ENCODE results near the gene RAPGEF6.

The RAPGEF6 gene

GRCh38 chr5:131644370-131644769 is 9.3 kb upstream of the RAPGEF6 start (continued):
- TF ChIP-seq ZNF843 (tag by site-specific recombination; IDR thresholded peaks at IDR 0.05): no peak

GRCh38 chr5:131641494-131641893 is 6.5 kb upstream of the RAPGEF6 start:
- ChIA-PET POLR2A (no interaction called here), CTCF (no interaction called here)
- H3K4me1 ChIP-seq (ENCODE audit: control insufficient read depth, insufficient read depth, low read length): no peaks in the 10 kb centered on the region
- H3K27ac ChIP-seq (ENCODE audit: extremely low read depth, low read depth, low read length): no peak overlapping the region
- no peak for TF ChIP-seq ZSCAN16 (tag by site-specific recombination; IDR thresholded peaks at IDR 0.05)
- TF ChIP-seq ZNF248 (tag by site-specific recombination; IDR thresholded peaks at IDR 0.05): no peak
- no peak for TF ChIP-seq ZBTB17 (tag by site-specific recombination; IDR thresholded peaks at IDR 0.05)
- no peak for TF ChIP-seq ZNF121 (tag by site-specific recombination; IDR thresholded peaks at IDR 0.05)
- no peak for TF ChIP-seq ZNF670 (tag by site-specific recombination; IDR thresholded peaks at IDR 0.05; ENCODE audit: low read depth)
- no peak for TF ChIP-seq ZNF510 (tag by site-specific recombination; IDR thresholded peaks at IDR 0.05; ENCODE audit: insufficient replicate concordance)
- TF ChIP-seq PRDM6 (tag by site-specific recombination; IDR thresholded peaks at IDR 0.05): no peak
- no peak for TF ChIP-seq MEIS1 (CRISPR knock-in tag; IDR thresholded peaks at IDR 0.05; ENCODE audit: borderline replicate concordance)
- TF ChIP-seq ZNF292 (tag by site-specific recombination; IDR thresholded peaks at IDR 0.05; ENCODE audit: borderline replicate concordance, low read depth): no peak
- TF ChIP-seq ZSCAN4 (tag by site-specific recombination; IDR thresholded peaks at IDR 0.05): no peak
- no peak for TF ChIP-seq ZNF391 (tag by site-specific recombination; IDR thresholded peaks at IDR 0.05; ENCODE audit: borderline replicate concordance, low read depth)
- TF ChIP-seq ZNF692 (tag by site-specific recombination; IDR thresholded peaks at IDR 0.05): no peak
- TF ChIP-seq ZNF654 (tag by site-specific recombination; IDR thresholded peaks at IDR 0.05; ENCODE audit: low read depth): no peak
- no peak for TF ChIP-seq ZNF202 (tag by site-specific recombination; IDR thresholded peaks at IDR 0.05; ENCODE audit: borderline replicate concordance)
- no peak for TF ChIP-seq ZNF571 (tag by site-specific recombination; IDR thresholded peaks at IDR 0.05)
- no peak for TF ChIP-seq ZSCAN18 (tag by site-specific recombination; IDR thresholded peaks at IDR 0.05)
- no peak for TF ChIP-seq ZNF37A (tag by site-specific recombination; IDR thresholded peaks at IDR 0.05)
- TF ChIP-seq OVOL3 (tag by site-specific recombination; IDR thresholded peaks at IDR 0.05): no peak
- no peaks in the 10 kb centered on the region for H3K9me3 ChIP-seq (ENCODE audit: control insufficient read depth, insufficient read depth, low read depth, low read length)
- peaks cover 10 to 25% of the 10 kb centered on the region in 2 experiments; a peak in 2 of 3 replicates for H3K36me3 ChIP-seq (ENCODE audit: control insufficient read depth in 2 of 2, insufficient read depth in 1 of 2, low read length in 2 of 2)
- H3K4me3 ChIP-seq (ENCODE audit: low read depth, low read length): no peak overlapping the region

Data from HEK293 (cell line).